ENCODE measurements around the gene NSD2.

NSD2 gene

GRCh38 chr4:1868293-1868692, 2.9 kb upstream of the NSD2 start:
- DNase-seq (ENCODE audit: low read depth) = no peak
- no peak for TF ChIP-seq POLR2A (IDR thresholded peaks at IDR 0.05; ENCODE audit: extremely low read depth, insufficient read length)
- TF ChIP-seq, protein P1, sequence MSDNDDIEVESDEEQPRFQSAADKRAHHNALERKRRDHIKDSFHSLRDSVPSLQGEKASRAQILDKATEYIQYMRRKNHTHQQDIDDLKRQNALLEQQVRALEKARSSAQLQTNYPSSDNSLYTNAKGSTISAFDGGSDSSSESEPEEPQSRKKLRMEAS (IDR thresholded peaks at IDR 0.05; ENCODE audit: low read depth, low read length) = no peak
- TF ChIP-seq MYC (IDR thresholded peaks at IDR 0.05; ENCODE audit: low read depth, low read length) = no peak
- no peak for TF ChIP-seq CTCF (IDR thresholded peaks at IDR 0.05; ENCODE audit: low read depth, low read length)
- H3K4me3 ChIP-seq (ENCODE audit: low read depth, low read length) = no peak overlapping the region

DNA sequence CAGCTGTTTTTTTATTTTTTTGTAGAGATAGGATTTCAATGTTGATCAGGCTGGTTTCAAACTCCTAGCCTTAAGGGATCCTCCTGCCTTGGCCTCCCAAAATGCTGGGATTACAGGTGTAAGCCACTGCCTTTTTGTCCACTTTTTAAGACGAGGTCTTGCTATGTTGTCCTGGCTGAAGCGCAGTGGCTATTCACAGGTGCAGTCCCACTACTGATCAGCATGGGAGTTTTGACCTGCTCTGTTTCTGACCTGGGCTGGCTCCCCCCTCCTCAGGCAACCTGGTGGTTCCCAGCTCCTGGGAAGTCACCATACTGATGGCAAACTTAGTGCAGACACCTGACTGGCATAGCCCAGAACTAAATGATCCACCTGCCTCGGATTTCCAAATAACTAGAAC, 2.3 kb upstream of the NSD2 start:
- H3K4me3 ChIP-seq (ENCODE audit: low read depth, low read length) = no peak overlapping the region
- no peak for DNase-seq (ENCODE audit: low read depth)
- TF ChIP-seq, protein P1 (IDR thresholded peaks at IDR 0.05; ENCODE audit: low read depth, low read length) = no peak

DNA sequence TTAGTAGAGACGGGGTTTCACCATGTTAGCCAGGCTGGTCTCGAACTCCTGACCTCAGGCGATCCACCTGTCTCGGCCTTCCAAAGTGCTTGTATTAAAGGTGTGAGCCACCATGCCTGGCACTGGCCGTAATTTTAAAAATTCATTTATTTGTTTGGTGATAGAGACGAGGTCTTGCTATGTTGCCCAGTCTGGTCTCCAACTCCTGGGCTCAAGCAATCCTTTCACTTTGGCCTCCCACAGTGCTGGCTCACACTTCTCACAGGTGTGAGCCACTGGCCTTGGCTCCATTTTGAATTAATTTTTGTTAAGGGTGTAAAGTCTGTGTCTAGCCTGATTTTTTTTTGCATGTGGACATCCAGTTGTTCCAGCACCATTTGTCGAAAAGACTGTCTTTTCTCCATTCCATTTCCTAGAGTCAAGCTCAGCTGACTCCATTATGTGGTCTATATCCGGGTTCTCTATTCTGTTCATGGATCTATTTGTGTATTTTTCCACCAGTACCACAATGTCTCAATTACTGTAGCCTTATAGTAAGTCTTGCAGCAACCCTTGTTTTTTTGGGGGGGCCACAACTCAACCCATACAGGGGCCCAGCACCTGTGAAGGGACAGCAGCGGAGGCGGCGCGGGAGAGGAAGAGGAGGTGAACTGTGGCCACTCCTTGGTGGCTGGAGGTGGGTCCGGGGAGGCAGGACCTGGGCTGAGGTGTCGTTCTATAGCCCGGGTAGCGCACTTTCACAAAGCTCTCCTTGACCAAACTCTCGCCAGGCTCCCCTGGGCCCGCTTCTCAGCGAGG, 1.5 kb upstream of the NSD2 start:
- peak overlapping the region; percentile 62 for H3K4me3 ChIP-seq (ENCODE audit: low read depth, low read length)
- no peak for DNase-seq (ENCODE audit: low read depth)
- no peak for TF ChIP-seq MYC (IDR thresholded peaks at IDR 0.05; ENCODE audit: low read depth, low read length)
- TF ChIP-seq, protein P1 (IDR thresholded peaks at IDR 0.05; ENCODE audit: low read depth, low read length) = no peak
- no peak for TF ChIP-seq POLR2A (IDR thresholded peaks at IDR 0.05; ENCODE audit: extremely low read depth, insufficient read length)
- no peak for TF ChIP-seq CTCF (IDR thresholded peaks at IDR 0.05; ENCODE audit: low read depth, low read length)

- H3K4me3 ChIP-seq (ENCODE audit: low read depth, low read length) = peak overlapping the region; percentile 62
- peak; percentile 93 for DNase-seq (ENCODE audit: low read depth)
- TF ChIP-seq POLR2A (IDR thresholded peaks at IDR 0.05; ENCODE audit: extremely low read depth, insufficient read length) = no peak
- TF ChIP-seq, protein P1 (IDR thresholded peaks at IDR 0.05; ENCODE audit: low read depth, low read length) = peak; percentile 72
- TF ChIP-seq MYC (IDR thresholded peaks at IDR 0.05; ENCODE audit: low read depth, low read length) = peak; percentile 36; the same call in 1 of the 2 replicates
These were observed 940 bp upstream of the NSD2 start for GRCh38 chr4:1870328-1870577.

DNA sequence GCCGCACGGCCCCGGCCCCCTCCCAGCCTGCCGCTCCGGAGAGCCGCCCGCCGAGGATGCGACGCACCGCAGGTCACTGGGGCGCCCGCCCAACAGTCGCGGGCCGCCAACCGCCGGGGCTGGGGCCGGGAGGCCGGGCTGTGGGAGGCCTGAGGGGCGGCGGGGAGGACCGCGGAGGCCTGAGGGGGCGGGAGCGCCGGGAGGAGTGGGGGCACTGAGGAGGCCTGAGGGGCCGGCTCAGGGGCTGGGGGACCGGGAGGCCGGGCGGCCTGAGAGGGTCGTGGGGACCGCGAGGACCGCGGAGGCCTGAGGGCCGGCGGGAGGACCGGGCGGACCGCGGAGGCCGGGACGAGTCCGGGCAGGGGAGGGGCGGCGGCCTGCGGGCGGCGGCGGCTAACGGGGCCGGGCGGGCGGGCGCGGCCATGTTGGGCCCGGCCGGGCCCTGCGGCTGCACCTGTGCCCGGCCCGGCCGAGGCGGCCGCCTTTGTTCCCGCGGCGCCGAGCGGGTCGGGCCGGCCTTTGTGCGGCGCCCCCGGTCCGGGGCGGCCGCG, 353 bp downstream of the NSD2 start:
- TF ChIP-seq CTCF (IDR thresholded peaks at IDR 0.05; ENCODE audit: low read depth, low read length) = no peak
- TF ChIP-seq, protein P1 (IDR thresholded peaks at IDR 0.05; ENCODE audit: low read depth, low read length) = no peak
- TF ChIP-seq MYC (IDR thresholded peaks at IDR 0.05; ENCODE audit: low read depth, low read length) = no peak
- TF ChIP-seq POLR2A (IDR thresholded peaks at IDR 0.05; ENCODE audit: extremely low read depth, insufficient read length) = no peak
- peak; percentile 72 for DNase-seq (ENCODE audit: low read depth)
- H3K4me3 ChIP-seq (ENCODE audit: low read depth, low read length) = peak overlapping the region; percentile 46

DNA sequence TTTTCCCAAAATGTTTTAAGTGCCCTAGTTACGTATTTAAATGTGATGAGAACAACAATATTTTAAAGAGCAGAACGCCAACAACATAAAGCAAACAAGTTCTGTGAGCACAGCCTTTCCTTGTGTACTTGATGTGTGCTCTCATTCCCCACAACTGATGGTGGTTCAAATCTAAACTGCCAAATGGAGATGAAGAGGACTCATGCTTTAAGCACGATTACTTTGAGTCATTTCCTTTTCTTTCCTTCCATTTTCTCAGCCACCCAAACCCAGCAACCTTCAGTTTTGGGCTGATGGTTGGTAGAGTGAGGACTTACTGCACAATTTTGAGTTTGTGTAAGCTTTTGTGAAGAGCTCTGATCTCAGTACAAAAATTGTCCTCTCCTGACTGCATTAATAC, 1.7 kb downstream of the NSD2 start:
- TF ChIP-seq, protein P1 (IDR thresholded peaks at IDR 0.05; ENCODE audit: low read depth, low read length) = no peak
- 0 out of 2 replicates have a peak, but pooled peaks have one; percentile 15 for TF ChIP-seq MYC (IDR thresholded peaks at IDR 0.05; ENCODE audit: low read depth, low read length)
- H3K4me3 ChIP-seq (ENCODE audit: low read depth, low read length) = peak overlapping the region; percentile 77
- DNase-seq (ENCODE audit: low read depth) = peak; percentile 65

GRCh38 chr4:1873291-1873690, 2.1 kb downstream of the NSD2 start:
- no peak for DNase-seq (ENCODE audit: low read depth)
- peak overlapping the region; percentile 77 for H3K4me3 ChIP-seq (ENCODE audit: low read depth, low read length)
- TF ChIP-seq, protein P1 (IDR thresholded peaks at IDR 0.05; ENCODE audit: low read depth, low read length) = no peak
- TF ChIP-seq POLR2A (IDR thresholded peaks at IDR 0.05; ENCODE audit: extremely low read depth, insufficient read length) (no peak), MYC (IDR thresholded peaks at IDR 0.05; ENCODE audit: low read depth, low read length) (no peak), CTCF (IDR thresholded peaks at IDR 0.05; ENCODE audit: low read depth, low read length) (no peak)
